A673 (cell line): ENCODE results near the gene PTX4. TPM values are rescaled to one million over a fixed set of nuclear protein-coding genes. Genes with fewer than 3 reads are reported as not detected.

Experiments used
- BruUV-seq: library from RNA; stranded (reverse); fragments of 400-500 nt; replicated peaks from 2 replicates; lab custom pipeline; 2021; lab: Mats Ljungman, UMichigan
- CTCF ChIA-PET: fragments of 300-600 bp; sonication (Branson Sonifier 250); formaldehyde crosslinking; loops from one replicate; lab custom pipeline; 2022; ENCODE audit warnings: antibody characterized with exemption; lab: Charles Lee
- POLR2A ChIA-PET: fragments of 300-600 bp; sonication (Branson Sonifier 250); formaldehyde crosslinking; loops from one replicate; lab custom pipeline; 2022; ENCODE audit warnings: antibody characterized with exemption; ENCODE audit not compliant: low non-redundant PET; lab: Charles Lee
- DNase-seq: peaks from one replicate; pipeline ENCODE4 v3.0.0-alpha.2; 2015; ENCODE audit warnings: low spot score
- H3K27ac ChIP-seq: fragments of 200-600 bp; sonication (generic); 2 replicates; pipeline ENCODE4 v1.5.1; 2016; ENCODE audit warnings: mixed run types, low read depth, mild to moderate bottlenecking, mixed read lengths, antibody characterized with exemption, low read length; ENCODE audit not compliant: poor library complexity, severe bottlenecking
- H3K27me3 ChIP-seq: fragments of 200-600 bp; sonication (generic); replicated peaks from 2 replicates; pipeline ENCODE4 v1.6.1; 2017; ENCODE audit warnings: mixed run types, low read depth, mild to moderate bottlenecking, mixed read lengths, antibody characterized with exemption, low read length; ENCODE audit not compliant: insufficient read depth, poor library complexity
- H3K36me3 ChIP-seq: fragments of 200-600 bp; sonication (generic); 2 replicates; pipeline ENCODE4 v1.6.1; 2016; ENCODE audit warnings: mixed run types, mild to moderate bottlenecking, mixed read lengths, antibody characterized with exemption, low read length; ENCODE audit not compliant: insufficient read depth, poor library complexity, severe bottlenecking
- H3K4me1 ChIP-seq: fragments of 200-600 bp; sonication (generic); 2 replicates; pipeline ENCODE4 v1.6.1; 2017; ENCODE audit warnings: mixed run types, mild to moderate bottlenecking, mixed read lengths, antibody characterized with exemption, low read length; ENCODE audit not compliant: insufficient read depth, poor library complexity, severe bottlenecking
- H3K4me3 ChIP-seq: fragments of 200-600 bp; sonication (generic); 2 replicates; pipeline ENCODE4 v1.5.1; 2016; ENCODE audit warnings: low read depth, mixed run types, mild to moderate bottlenecking, mixed read lengths, low read length; ENCODE audit not compliant: poor library complexity, severe bottlenecking
- H3K9me3 ChIP-seq: fragments of 200-600 bp; sonication (generic); 2 replicates; pipeline ENCODE4 v1.6.1; 2016; ENCODE audit warnings: mixed run types, low read depth, mild to moderate bottlenecking, mixed read lengths, antibody characterized with exemption, low read length; ENCODE audit not compliant: poor library complexity, severe bottlenecking
- EZH2 ChIP-seq: fragments of 200-600 bp; sonication (generic); IDR thresholded peaks from 2 replicates; pipeline ENCODE4 v1.6.1; 2017; ENCODE audit warnings: borderline replicate concordance, low read depth, mild to moderate bottlenecking, mixed read lengths, antibody characterized with exemption, low read length; ENCODE audit not compliant: poor library complexity, severe bottlenecking
- intact Hi-C: fragments of 100-400 bp; cut with micrococcal nuclease; formaldehyde crosslinking; loops from one replicate; pipeline ENCODE4 v1.10.0; 2022; ENCODE audit not compliant: unreplicated experiment
- total RNA-seq: library from RNA; stranded (reverse); gene quantifications from 2 replicates; pipeline ENCODE4 v1.2.3, GENCODE V29; 2021
- TF ChIP-seq, protein P1 (sequence below): fragments of 300-800, 200-600 bp; sonication (generic); conservative IDR thresholded peaks from 2 replicates; pipeline ENCODE4 v1.5.1; 2017; ENCODE audit warnings: low read depth, mild to moderate bottlenecking, antibody characterized with exemption, low read length, moderate library complexity, mixed read lengths

Gene PTX4
- total RNA-seq, 1 experiment from 2014 or later = not detected

DNA sequence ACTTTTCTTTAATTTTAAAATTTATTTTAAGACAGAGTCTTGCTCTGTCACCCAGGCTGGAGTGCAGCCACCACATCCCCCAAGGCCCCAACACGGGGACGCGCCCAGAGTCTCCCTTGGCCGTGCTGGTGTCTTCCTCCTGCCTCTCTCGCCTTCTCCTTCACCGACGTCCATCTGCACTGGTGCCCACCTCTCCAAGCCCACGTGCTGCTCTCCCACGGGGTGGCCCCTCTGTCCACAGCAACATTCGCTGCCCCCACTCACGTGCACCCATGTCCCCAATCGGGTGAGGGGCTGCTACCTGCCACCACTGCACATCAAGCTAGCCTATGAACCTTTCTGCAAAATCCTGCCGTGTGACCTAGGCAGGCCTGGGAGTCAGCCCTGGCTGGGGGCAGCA, 47.9 kb upstream of the PTX4 start:
- intact Hi-C loops = no loop called here
- Histone ChIP-seq H3K27me3 (no peaks in the 10 kb centered on the region), H3K4me3 (no peak overlapping the region), H3K4me1 (no peaks in the 10 kb centered on the region), H3K36me3 (no peaks in the 10 kb centered on the region), H3K9me3 (no peaks in the 10 kb centered on the region), H3K27ac (no peak overlapping the region)
- POLR2A ChIA-PET = no interaction called here
- CTCF ChIA-PET = no interaction called here
- no peak for TF ChIP-seq EZH2
- TF ChIP-seq, protein P1, sequence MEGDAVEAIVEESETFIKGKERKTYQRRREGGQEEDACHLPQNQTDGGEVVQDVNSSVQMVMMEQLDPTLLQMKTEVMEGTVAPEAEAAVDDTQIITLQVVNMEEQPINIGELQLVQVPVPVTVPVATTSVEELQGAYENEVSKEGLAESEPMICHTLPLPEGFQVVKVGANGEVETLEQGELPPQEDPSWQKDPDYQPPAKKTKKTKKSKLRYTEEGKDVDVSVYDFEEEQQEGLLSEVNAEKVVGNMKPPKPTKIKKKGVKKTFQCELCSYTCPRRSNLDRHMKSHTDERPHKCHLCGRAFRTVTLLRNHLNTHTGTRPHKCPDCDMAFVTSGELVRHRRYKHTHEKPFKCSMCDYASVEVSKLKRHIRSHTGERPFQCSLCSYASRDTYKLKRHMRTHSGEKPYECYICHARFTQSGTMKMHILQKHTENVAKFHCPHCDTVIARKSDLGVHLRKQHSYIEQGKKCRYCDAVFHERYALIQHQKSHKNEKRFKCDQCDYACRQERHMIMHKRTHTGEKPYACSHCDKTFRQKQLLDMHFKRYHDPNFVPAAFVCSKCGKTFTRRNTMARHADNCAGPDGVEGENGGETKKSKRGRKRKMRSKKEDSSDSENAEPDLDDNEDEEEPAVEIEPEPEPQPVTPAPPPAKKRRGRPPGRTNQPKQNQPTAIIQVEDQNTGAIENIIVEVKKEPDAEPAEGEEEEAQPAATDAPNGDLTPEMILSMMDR = no peak
- DNase-seq = no peak
- no TSS peak for BruUV-seq

- BruUV-seq = no TSS peak
- Histone ChIP-seq H3K4me3 (no peak overlapping the region), H3K4me1 (no peaks in the 10 kb centered on the region), H3K27me3 (no peaks in the 10 kb centered on the region), H3K9me3 (no peaks in the 10 kb centered on the region), H3K36me3 (no peaks in the 10 kb centered on the region), H3K27ac (no peak overlapping the region)
- intact Hi-C loops = no loop called here
- TF ChIP-seq, protein P1 = no peak
- TF ChIP-seq EZH2 = no peak
- no peak for DNase-seq
- ChIA-PET POLR2A (no interaction called here), CTCF (no interaction called here)
These were observed 46.9 kb upstream of the PTX4 start for GRCh38 chr16:1535391-1536291.

DNA sequence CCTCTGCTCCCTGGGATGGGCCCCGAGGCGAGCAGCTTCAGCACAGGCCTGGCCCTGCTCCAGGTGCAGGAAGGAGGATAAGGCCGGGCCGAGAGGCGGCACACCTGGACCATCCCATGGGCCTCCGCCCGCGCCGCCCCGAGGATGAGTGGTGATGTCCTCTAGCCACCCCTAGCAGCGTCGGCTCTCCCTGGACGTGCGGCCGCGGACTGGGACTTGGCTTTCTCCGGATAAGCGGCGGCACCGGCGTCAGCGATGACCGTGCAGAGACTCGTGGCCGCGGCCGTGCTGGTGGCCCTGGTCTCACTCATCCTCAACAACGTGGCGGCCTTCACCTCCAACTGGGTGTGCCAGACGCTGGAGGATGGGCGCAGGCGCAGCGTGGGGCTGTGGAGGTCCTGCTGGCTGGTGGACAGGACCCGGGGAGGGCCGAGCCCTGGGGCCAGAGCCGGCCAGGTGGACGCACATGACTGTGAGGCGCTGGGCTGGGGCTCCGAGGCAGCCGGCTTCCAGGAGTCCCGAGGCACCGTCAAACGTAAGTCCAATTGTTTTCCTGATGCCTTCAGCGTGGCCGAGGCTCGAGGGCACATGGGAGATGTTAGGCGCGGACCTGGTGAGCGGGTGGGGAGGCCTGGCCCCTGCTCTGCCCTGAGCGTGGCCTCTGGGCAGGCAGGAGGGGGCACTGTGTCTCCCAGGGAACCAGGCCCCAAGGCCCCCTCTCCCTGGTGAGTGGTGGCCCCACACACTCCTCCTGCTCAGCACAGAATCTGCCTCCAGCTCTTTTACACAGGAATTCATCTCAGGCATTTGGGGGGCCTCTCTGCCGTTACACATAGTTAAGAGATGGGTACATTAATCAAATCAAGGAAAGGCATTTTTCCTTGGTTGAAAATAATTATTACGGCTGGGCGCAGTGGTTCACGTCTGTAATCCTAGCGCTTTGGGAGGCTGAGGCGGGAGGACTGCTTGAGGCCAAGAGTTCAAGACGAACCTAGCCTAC, 45.6 kb upstream of the PTX4 start:
- ChIA-PET CTCF (no interaction called here), POLR2A (no interaction called here)
- Histone ChIP-seq H3K27ac (no peak overlapping the region), H3K36me3 (no peaks in the 10 kb centered on the region), H3K9me3 (no peaks in the 10 kb centered on the region), H3K27me3 (no peaks in the 10 kb centered on the region), H3K4me3 (no peak overlapping the region), H3K4me1 (no peaks in the 10 kb centered on the region)
- no TSS peak for BruUV-seq
- no peak for DNase-seq
- no peak for TF ChIP-seq EZH2
- TF ChIP-seq, protein P1 = no peak
- intact Hi-C loops = no loop called here
